H7 (cell line): ENCODE results near the gene TRAPPC3. TPM values are rescaled to one million over a fixed set of nuclear protein-coding genes. Genes with fewer than 3 reads are reported as not detected.
A peak's percentile ranks its signal among the peaks of the same experiment; 100 is the strongest.

ENCODE experiments used
- DNase-seq: peaks from one replicate; pipeline ENCODE4 v3.0.0; 2012
- H3K27me3 ChIP-seq: 2 replicates; pipeline ENCODE4 v1.6.0; 2011; ENCODE audit warnings: mild to moderate bottlenecking, low read length; ENCODE audit not compliant: control insufficient read depth, insufficient read depth
- H3K36me3 ChIP-seq: replicated peaks from 2 replicates; pipeline ENCODE4 v1.5.1; 2011; ENCODE audit warnings: low read length; ENCODE audit not compliant: control insufficient read depth, insufficient read depth
- H3K4me3 ChIP-seq: 2 replicates; pipeline ENCODE4 v1.5.1; 2011; ENCODE audit warnings: low read depth, mild to moderate bottlenecking, control low read depth, low read length, moderate library complexity; ENCODE audit not compliant: insufficient read depth
- total RNA-seq: library from RNA; depleted of rRNA; stranded (reverse); fragments of >200 nt; shearing (Covaris generic); gene quantifications from 2 replicates; pipeline ENCODE4 v1.2.3, GENCODE V29; 2014

TRAPPC3 gene
- total RNA-seq, 1 experiment from 2014 or later, result 97.3 TPM

GRCh38 chr1:36132029-36132428 is 17.3 kb downstream of the TRAPPC3 start:
- Histone ChIP-seq H3K27me3 (no peaks in the 10 kb centered on the region), H3K36me3 (peaks cover 3% of the 10 kb centered on the region), H3K4me3 (no peak overlapping the region)
- DNase-seq, result no peak

DNA sequence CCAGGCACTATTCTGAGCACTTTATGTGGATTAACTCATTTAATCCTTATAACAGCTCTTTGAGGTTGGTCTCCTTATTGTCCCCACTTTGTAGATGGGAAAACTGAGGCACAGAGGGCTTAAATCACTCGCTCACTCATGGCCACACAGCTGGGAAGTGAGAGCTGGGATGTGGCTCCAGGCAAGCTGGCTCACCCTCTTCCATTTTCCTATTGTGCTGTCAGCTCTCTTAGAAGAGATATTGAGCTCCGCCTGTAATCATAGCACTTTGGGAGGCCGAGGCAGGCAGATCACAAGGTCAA is 20.4 kb downstream of the TRAPPC3 start:
- no peaks in the 10 kb centered on the region for H3K36me3 ChIP-seq
- peaks cover 21% of the 10 kb centered on the region for H3K27me3 ChIP-seq
- H3K4me3 ChIP-seq, result no peak overlapping the region
- DNase-seq, result no peak

DNA sequence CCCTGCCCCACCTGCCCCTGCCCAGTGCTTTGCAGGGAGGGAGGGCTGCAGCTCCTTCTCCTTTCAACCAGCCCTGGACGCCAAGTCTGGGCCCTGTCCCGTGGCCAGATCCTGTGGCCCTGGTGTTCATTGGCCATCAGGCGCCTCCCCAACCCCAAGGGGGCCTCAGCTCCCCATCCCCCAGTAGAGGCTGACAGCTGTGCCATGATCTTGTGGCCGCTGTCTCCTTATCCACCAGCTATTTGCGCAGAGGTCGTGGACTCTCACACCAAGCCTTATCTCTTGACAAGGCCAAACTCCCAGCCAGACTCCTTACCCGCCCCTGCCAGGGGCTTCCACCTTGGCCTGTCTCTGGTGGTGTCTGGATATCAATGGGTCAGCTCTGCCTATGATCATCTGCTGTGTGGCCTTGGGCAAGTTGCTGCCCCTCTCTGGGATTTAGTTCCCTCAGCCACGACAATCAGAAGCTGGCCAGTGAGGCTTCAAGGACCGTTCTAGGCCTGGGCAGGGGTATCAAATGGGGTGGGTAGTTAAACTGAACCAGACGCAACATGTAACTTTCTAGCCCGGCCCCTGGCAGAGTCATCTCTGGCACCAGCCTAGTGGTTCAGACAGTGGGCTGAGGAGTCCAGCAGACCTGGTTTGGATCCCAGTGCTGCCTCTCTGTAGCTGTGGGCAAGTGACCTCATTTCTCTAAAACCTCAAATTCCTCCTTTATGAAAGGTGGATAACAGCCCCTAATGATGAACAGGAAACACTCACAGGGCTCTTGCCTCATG is 21.0 kb downstream of the TRAPPC3 start:
- peak; percentile 54 for DNase-seq
- Histone ChIP-seq H3K36me3 (no peaks in the 10 kb centered on the region), H3K4me3 (no peak overlapping the region), H3K27me3 (peaks cover 27% of the 10 kb centered on the region)

- no peaks in the 10 kb centered on the region for H3K36me3 ChIP-seq
- no peak overlapping the region for H3K4me3 ChIP-seq
- peaks cover 40% of the 10 kb centered on the region for H3K27me3 ChIP-seq
- peak; percentile 50 for DNase-seq
These were observed 22.3 kb downstream of the TRAPPC3 start for GRCh38 chr1:36126797-36127500.

DNA sequence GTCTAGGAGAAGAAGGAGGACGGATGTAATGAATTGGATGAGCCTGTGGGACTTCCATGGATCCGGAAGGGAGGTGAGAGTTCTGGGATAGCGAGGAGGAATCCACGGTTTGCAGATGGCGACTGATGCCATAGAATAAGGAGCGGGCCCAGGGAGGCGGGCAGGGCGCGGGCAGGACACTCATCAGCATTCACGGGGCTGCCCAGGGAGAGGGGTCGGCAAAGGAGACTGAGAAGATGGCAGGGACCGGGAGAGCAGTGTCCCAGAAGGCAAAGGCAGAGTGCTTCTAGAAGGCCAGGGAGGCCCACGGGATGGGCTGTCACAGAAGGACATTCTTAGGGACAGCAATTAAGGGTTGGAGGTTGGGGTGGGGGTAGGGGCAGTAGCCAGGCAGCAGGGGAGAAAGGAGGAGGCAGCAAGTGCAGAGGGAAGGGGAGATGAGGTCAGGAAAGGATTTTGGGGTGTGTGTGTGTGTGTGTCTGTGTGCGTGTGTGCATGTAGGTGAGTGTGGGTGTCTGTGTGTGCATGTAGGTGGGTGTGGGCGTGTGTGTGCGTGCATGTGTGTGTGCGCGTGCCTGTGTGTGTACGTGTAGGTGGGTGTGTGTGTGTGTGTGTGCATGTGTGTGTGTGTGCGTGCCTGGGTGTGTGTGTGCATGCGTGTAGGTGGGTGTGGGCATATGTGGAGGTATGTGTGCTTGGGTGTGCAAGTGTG is 23.1 kb downstream of the TRAPPC3 start:
- Histone ChIP-seq H3K36me3 (no peaks in the 10 kb centered on the region), H3K27me3 (peaks cover 42% of the 10 kb centered on the region), H3K4me3 (no peak overlapping the region)
- no peak for DNase-seq

DNA sequence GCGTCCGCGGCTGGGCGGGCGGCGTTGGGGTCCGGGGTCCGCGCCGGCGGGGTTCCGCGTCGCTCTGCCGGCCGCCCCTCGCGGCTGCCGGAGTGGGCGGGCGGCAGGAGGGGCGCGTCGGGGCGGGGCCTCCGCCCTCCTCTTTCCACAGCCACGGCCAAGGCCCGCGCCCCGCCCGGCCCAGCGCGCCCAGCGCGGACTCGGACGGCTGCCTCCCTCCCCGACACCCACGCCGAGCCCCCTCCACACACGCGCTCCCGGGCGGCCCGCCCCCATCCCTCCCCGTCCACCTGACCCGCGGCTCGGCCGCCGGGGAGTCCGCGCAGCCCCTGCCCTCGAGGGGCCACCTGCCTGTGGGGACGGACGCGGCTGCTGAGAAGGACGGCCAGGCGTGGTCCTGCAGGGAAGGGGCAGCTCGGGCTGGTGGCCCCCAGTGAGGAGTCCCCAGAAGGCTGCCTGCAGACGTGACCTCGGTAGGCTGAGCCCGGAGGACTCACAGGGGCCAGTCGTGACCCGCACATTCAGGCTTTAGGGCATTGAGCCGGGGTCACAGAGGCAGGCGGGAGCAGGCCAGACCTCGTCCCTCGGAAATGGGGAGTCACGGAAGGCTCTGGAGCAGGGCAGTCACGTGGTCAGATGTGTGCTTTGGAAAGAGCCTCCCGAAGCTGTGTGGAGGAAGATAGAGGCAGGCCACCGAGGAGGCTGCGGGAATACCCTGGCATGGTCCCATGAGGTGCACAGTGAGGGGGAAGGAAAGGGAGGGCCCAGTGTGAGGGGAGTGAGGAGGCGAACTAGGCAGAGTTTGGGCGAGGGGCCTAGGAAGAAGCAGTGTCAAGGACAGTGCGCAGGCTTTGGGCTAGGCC is 23.9 kb downstream of the TRAPPC3 start, which contains the start of gene COL8A2:
Gene COL8A2, minus strand, starts transcription at position 94 of the 863 bp plus-strand sequence. CDS start 24,980 bp downstream, outside the sequence.
- Histone ChIP-seq H3K4me3 (peak within 1 kb of the TSS; percentile 41), H3K27me3 (peaks cover 42% of the 10 kb centered on the region), H3K36me3 (no peaks in the 10 kb centered on the region)
- DNase-seq, result peak; percentile 91

DNA sequence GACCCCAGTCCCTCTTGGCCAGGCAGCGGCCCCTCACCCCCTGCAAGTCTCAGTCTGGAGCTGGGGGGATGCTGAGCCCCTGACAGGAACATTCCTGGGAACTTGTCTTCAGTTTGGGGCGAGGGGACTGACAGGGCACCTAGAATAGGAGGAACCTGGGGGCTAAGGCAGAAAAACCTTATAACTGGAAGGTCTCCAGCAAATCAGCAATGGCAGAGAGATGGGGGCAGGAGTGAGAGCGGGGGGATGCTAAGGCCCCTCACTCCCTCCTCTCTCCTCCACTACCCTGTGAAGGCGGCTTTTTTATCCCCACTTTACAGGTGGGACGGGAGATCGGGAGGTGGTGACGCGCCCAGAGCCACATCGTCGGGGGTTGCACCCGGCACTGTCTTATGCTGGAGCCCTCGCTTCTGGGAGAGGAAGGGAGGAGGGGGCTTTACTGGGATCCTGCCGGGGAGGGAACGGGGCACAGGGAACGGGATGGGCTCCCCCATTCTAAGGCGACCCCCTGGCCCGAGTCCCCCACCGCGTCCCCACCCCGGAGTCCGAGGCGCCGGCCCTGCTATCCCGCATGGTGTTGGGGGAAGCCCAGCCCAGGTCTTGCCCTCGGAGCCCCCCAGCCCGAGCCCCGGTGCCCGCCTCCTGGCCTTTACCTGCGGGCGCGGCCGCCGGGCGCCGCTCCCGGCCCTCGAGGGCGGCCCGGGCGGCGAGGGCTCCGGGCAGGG is 24.7 kb downstream of the TRAPPC3 start:
- Histone ChIP-seq H3K36me3 (no peaks in the 10 kb centered on the region), H3K27me3 (peaks cover 42% of the 10 kb centered on the region), H3K4me3 (peak overlapping the region; percentile 41)
- peak; percentile 82 for DNase-seq

DNA sequence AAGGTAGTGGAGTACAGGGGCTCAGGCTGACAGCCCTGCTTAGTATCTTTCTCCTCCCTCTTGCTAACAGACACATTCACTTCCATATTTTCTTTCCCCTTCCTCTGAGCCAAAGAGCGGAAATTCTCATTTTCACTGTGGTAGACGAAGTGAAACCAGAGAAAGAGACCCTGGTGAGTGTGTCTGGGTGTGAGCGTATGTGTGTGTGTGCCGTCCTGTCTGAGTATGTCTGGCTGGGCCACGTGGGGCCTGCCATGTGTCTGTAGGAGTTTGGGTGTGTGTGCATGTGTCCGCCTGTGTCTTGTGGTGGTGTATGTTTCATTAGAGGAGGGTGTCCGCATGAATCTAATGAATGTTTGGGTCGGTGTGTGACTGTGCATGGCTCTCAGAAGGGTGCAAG is 25.9 kb downstream of the TRAPPC3 start:
- peak; percentile 34 for DNase-seq
- peaks cover 42% of the 10 kb centered on the region for H3K27me3 ChIP-seq

DNA sequence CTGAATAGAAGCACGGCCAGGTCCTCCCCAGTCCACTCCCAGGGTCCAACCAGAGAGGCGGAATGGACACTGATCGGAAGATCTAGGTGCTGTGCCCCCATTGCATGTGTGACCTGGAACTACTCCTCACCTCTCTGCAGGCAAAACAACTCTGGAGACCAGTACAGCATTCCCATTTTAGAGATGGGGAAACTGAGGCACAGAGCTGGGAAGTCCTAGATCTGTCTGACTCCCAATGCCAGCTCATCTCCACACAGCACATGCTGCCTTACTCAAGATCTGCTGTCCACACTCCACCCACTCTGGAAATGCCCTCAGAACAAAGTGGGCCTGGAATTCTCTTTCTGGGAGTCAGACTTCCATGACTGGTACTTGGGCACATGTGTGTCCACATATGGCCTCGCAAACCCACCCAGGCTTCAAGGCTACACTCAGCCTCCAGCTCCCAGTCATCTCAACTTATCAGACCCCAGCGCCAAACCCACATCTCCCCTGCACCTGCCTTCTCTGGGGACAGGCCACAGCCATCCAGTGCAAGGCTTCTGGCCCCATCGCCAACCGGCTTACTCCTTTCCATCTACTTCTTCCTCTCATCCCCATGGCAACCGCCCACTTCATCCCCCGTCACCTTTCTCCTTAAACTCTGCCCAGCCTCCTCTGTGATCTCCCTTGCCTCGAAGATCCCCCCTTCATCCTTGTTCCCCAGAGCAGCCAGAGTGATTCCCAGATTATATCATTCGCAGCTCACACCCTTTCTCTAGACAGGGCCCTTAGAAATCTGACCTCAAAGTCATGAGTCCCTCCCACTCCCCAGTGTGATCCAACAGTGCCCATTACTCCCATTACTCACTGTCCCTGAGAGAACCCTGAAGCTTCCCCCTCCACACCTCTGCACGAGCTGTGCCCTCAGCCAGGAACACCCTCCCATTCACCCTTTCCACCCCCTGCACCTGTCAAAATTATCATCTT is 26.9 kb downstream of the TRAPPC3 start:
- DNase-seq, result peak; percentile 38
- Histone ChIP-seq H3K36me3 (no peaks in the 10 kb centered on the region), H3K27me3 (peaks cover 42% of the 10 kb centered on the region), H3K4me3 (no peak overlapping the region)

More for the DNA sequence above, 25.9 kb downstream of the TRAPPC3 start:
- Histone ChIP-seq H3K4me3 (no peak overlapping the region), H3K36me3 (no peaks in the 10 kb centered on the region)

DNA sequence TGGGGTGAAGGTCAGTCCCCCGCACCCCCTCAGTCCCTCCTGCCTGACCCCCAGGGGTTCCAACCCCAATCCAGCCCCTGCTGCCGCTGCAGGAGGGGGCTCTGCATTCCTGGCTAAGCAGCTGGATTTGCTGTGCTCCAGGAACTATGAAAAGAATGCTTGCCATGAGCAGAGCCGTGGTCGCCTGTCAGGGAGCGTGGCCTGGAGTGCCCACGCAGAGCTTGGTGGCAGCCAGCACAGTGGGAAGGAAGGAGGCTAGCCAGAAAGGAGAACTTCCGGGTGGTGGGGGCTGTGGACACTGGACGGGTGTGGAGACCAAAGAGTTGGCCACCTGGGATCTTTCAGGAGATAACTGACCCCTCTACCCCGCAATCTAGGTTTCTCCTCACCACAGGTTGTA is 29.8 kb downstream of the TRAPPC3 start:
- no peaks in the 10 kb centered on the region for H3K36me3 ChIP-seq
- DNase-seq, result peak; percentile 54
- H3K27me3 ChIP-seq, result peaks cover 26% of the 10 kb centered on the region
- no peak overlapping the region for H3K4me3 ChIP-seq

- Histone ChIP-seq H3K4me3 (no peak overlapping the region), H3K27me3 (peaks cover 18% of the 10 kb centered on the region), H3K36me3 (no peaks in the 10 kb centered on the region)
- peak; percentile 83 for DNase-seq
These were observed 30.7 kb downstream of the TRAPPC3 start for GRCh38 chr1:36118447-36119204.

DNA sequence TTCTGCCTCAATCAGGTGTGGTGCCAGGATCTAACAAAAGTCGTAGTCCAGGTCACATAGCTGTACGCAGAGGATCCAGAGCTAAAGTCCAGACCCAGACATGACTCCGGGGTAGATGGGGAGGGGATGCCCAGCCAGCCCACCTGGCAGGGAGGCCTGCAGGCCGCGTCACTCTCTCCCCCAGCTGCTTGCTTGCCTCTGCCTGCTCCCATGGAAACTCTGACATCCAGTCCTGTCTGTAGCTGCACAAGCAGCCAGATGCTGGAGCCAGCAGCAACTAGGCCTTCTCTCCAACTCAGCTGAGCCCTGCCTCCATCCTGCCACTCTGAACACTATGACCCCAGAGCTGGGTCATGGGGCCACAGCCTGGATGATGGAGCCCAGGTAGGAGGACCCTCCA is 32.4 kb downstream of the TRAPPC3 start:
- peaks cover under 1% of the 10 kb centered on the region; the same call in 1 of the 2 replicates for H3K27me3 ChIP-seq
- H3K36me3 ChIP-seq, result no peaks in the 10 kb centered on the region
- H3K4me3 ChIP-seq, result no peak overlapping the region
- DNase-seq, result no peak
